ENCODE measurements around the gene NECTIN4. TPM values are rescaled to one million over a fixed set of nuclear protein-coding genes. Genes with fewer than 3 reads are reported as not detected.
A peak's percentile ranks its signal among the peaks of the same experiment; 100 is the strongest.

NECTIN4 gene
- polyA plus RNA-seq, 3 donors: 0.07 TPM; not detected in 1

DNA sequence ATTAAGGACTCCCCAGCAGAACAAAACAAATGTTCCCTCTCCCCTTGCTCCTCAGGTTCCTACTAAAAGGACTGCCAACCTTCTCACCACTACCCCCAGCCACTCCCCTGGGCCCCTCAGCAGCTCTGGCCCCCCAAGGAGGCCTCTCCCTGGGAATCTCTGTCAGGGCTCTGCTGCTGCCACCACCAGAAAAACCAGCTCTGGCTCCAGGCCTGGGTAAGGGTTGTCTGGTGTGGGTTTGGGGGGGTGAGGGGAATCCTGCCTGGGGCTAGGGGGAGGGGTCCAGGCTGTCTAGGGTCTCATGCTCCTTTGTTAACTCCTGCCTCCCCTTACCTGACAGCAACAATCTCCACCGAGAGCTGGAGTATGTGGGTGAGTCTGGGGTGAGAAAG is 4.8 kb downstream of the NECTIN4 start:
- peaks cover 61 to 70% of the 10 kb centered on the region in 2 donors for H3K4me1 ChIP-seq (ENCODE audit: control insufficient read depth in 1 of 2, insufficient read depth in 2 of 2, low read length in 2 of 2)
- no peak overlapping the region for H3K27ac ChIP-seq (ENCODE audit: low read depth in 1 of 2, low read length in 2 of 2)
- H3K9me3 ChIP-seq (replicated peaks in 1 of 2; ENCODE audit: control insufficient read depth in 1 of 2, insufficient read depth in 1 of 2, low read length in 2 of 2): no peaks in the 10 kb centered on the region
- no peak for DNase-seq
- H3K36me3 ChIP-seq (replicated peaks in 1 of 2; ENCODE audit: control insufficient read depth in 1 of 2, insufficient read depth in 2 of 2, low read length in 2 of 2): no peaks in the 10 kb centered on the region
- no peak overlapping the region for H3K4me3 ChIP-seq (replicated peaks in 1 of 3; ENCODE audit: low read depth in 2 of 3, low read length in 3 of 3)
- TF ChIP-seq, protein P1, sequence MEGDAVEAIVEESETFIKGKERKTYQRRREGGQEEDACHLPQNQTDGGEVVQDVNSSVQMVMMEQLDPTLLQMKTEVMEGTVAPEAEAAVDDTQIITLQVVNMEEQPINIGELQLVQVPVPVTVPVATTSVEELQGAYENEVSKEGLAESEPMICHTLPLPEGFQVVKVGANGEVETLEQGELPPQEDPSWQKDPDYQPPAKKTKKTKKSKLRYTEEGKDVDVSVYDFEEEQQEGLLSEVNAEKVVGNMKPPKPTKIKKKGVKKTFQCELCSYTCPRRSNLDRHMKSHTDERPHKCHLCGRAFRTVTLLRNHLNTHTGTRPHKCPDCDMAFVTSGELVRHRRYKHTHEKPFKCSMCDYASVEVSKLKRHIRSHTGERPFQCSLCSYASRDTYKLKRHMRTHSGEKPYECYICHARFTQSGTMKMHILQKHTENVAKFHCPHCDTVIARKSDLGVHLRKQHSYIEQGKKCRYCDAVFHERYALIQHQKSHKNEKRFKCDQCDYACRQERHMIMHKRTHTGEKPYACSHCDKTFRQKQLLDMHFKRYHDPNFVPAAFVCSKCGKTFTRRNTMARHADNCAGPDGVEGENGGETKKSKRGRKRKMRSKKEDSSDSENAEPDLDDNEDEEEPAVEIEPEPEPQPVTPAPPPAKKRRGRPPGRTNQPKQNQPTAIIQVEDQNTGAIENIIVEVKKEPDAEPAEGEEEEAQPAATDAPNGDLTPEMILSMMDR (IDR thresholded peaks at IDR 0.05): no peak
- Mint-ChIP-seq H3K27ac (peak overlapping the region in 6 of 7 donors; percentile 95 to 98 (median 96)), H3K9me3 (no peaks in the 10 kb centered on the region), H3K27me3 (ENCODE audit: low read depth in 3 of 3) (peaks cover 0 to 3% (median 1%) of the 10 kb centered on the region in 3 donors), H3K36me3 (peaks cover 7 to 15% of the 10 kb centered on the region in 2 donors), H3K4me1 (peaks cover 77% of the 10 kb centered on the region), H3K4me3 (no peak overlapping the region)
- no peaks in the 10 kb centered on the region for H3K27me3 ChIP-seq (ENCODE audit: control insufficient read depth in 2 of 2, insufficient read depth in 2 of 2, low read length in 2 of 2)
- no peaks in the 10 kb centered on the region for H4K20me1 ChIP-seq (ENCODE audit: insufficient read depth, low read length)
- no peak overlapping the region for H2AFZ ChIP-seq (ENCODE audit: insufficient read depth, low read depth, low read length, poor library complexity, severe bottlenecking)
- intact Hi-C loops (cut with micrococcal nuclease): no loop called here
- no CpG with 5 or more reads among the region's 1 CpG for WGBS (ENCODE audit: insufficient coverage)
- no peak overlapping the region for H3K9ac ChIP-seq (ENCODE audit: insufficient read depth, low read length, poor library complexity, severe bottlenecking)
- no peaks in the 10 kb centered on the region for H3K79me2 ChIP-seq (ENCODE audit: insufficient read depth, low read length)
- no peak overlapping the region for H3K4me2 ChIP-seq (replicated peaks; ENCODE audit: extremely low read depth, low read length, poor library complexity, severe bottlenecking)

DNA sequence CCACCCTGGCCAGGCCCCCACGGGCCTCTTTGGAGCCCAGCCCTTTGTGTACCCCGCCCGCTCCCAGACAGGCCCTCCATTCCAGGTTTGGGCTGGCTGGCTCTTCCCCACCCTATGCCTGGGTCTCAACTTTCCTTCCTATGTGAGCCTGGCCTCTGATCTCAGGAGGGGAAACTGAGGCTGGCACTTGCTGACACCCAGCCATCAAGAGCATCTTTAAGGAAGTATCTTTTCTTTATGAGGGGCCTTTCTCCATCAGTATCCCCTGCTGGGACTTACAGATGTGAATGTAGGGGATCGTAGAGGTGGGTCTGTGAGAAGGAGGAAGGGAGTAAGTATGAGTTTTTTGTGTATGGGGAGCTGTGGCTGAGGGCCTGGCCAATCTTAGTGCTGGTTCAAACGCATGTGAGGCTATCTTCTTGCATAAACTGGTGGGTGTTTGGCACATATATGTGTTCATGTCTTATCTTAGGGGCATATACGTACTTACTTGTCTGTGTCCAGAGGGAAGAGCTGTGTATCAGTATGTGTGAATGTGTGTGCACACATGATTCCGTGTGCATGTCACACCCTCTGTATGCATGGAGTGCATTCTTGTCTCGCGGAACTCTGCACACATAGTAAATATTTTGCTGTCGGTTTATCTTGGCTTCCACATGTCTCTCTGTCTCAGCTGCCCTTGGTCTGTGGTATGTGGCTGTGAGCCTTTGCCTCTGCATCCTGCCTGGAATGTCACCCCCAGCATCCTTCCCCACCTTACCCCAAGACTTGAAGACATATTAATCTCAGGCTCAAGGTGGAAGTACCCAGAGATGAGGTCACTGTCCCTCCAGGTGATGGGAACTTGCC is 5.4 kb downstream of the NECTIN4 start:
- intact Hi-C loops (cut with micrococcal nuclease): loop anchor here in 1 of 2 donors (1.0 to 2.0 kb wide), 2 partner anchors 12 to 13 kb away; no protein-coding TSS in a partner anchor
- no peaks in the 10 kb centered on the region for H4K20me1 ChIP-seq (ENCODE audit: insufficient read depth, low read length)
- Mint-ChIP-seq H3K27me3 (ENCODE audit: low read depth in 3 of 3) (peaks cover 0 to 3% (median 1%) of the 10 kb centered on the region in 3 donors), H3K4me1 (peaks cover 77% of the 10 kb centered on the region), H3K27ac (peak overlapping the region; percentile 90 to 98 (median 96)), H3K4me3 (peak overlapping the region; percentile 27 to 57), H3K36me3 (peaks cover 7 to 15% of the 10 kb centered on the region in 2 donors), H3K9me3 (no peaks in the 10 kb centered on the region)
- H3K4me3 ChIP-seq (replicated peaks in 1 of 3; ENCODE audit: low read depth in 2 of 3, low read length in 3 of 3): no peak overlapping the region
- no peaks in the 10 kb centered on the region for H3K36me3 ChIP-seq (replicated peaks in 1 of 2; ENCODE audit: control insufficient read depth in 1 of 2, insufficient read depth in 2 of 2, low read length in 2 of 2)
- 40% methylated on average over 6 of the region's 10 CpGs for WGBS (ENCODE audit: insufficient coverage)
- DNase-seq: peak in 1 of 3 donors; percentile 21
- no peaks in the 10 kb centered on the region for H3K9me3 ChIP-seq (replicated peaks in 1 of 2; ENCODE audit: control insufficient read depth in 1 of 2, insufficient read depth in 1 of 2, low read length in 2 of 2)
- peak overlapping the region; percentile 29 for H3K4me2 ChIP-seq (replicated peaks; ENCODE audit: extremely low read depth, low read length, poor library complexity, severe bottlenecking)
- H2AFZ ChIP-seq (ENCODE audit: insufficient read depth, low read depth, low read length, poor library complexity, severe bottlenecking): peak overlapping the region; percentile 26
- H3K4me1 ChIP-seq (ENCODE audit: control insufficient read depth in 1 of 2, insufficient read depth in 2 of 2, low read length in 2 of 2): peaks cover 55 to 68% of the 10 kb centered on the region in 2 donors
- H3K27me3 ChIP-seq (ENCODE audit: control insufficient read depth in 2 of 2, insufficient read depth in 2 of 2, low read length in 2 of 2): no peaks in the 10 kb centered on the region
- peak overlapping the region; percentile 62 to 89 for H3K27ac ChIP-seq (ENCODE audit: low read depth in 1 of 2, low read length in 2 of 2)
- no peaks in the 10 kb centered on the region for H3K79me2 ChIP-seq (ENCODE audit: insufficient read depth, low read length)
- TF ChIP-seq, protein P1 (IDR thresholded peaks at IDR 0.05): no peak
- peak overlapping the region; percentile 49 for H3K9ac ChIP-seq (ENCODE audit: insufficient read depth, low read length, poor library complexity, severe bottlenecking)

All from CD14-positive monocyte (primary cell).